LNCAP (cell line): ENCODE data around the gene PLA2R1.

Experiments used
- TF ChIP-seq, protein P1 (sequence below): fragments of 450-650 bp; IDR thresholded peaks from 2 replicates; pipeline ENCODE4 v1.5.1; 2017; ENCODE audit warnings: mild to moderate bottlenecking

Gene PLA2R1

DNA sequence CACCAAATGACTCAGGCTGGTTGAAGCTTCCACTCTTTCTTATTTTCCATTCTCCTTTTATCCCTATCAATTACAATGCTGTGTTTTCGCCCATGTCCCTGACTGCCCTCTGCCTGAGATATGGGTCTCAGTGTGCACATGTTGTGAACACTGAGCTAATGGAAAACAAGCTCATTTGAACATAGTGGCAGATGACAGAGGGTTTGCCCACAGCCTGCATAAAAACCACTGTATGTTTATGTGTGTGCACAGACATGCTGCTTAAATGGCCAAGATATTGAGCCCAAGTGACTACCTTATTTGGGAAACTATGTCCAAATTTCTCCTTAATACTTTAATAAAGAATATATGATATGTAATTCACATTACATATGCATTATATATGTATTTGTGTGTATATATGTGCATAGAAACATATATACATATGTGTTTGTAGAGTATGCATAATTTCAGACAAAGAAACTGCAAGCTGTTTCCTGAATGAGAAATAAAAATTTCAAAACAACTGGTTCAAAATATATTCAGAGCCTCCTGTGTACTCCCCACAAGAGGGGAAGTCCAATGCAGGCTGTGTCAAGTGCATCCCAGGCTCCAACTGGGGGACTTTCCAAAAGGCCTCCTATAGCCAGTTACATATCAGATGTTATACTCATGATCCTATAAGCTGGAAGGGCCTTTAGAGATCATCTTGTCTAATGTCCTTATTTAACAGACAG lies 171.7 kb downstream of the PLA2R1 start:
- TF ChIP-seq, protein P1, sequence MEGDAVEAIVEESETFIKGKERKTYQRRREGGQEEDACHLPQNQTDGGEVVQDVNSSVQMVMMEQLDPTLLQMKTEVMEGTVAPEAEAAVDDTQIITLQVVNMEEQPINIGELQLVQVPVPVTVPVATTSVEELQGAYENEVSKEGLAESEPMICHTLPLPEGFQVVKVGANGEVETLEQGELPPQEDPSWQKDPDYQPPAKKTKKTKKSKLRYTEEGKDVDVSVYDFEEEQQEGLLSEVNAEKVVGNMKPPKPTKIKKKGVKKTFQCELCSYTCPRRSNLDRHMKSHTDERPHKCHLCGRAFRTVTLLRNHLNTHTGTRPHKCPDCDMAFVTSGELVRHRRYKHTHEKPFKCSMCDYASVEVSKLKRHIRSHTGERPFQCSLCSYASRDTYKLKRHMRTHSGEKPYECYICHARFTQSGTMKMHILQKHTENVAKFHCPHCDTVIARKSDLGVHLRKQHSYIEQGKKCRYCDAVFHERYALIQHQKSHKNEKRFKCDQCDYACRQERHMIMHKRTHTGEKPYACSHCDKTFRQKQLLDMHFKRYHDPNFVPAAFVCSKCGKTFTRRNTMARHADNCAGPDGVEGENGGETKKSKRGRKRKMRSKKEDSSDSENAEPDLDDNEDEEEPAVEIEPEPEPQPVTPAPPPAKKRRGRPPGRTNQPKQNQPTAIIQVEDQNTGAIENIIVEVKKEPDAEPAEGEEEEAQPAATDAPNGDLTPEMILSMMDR = no peak

DNA sequence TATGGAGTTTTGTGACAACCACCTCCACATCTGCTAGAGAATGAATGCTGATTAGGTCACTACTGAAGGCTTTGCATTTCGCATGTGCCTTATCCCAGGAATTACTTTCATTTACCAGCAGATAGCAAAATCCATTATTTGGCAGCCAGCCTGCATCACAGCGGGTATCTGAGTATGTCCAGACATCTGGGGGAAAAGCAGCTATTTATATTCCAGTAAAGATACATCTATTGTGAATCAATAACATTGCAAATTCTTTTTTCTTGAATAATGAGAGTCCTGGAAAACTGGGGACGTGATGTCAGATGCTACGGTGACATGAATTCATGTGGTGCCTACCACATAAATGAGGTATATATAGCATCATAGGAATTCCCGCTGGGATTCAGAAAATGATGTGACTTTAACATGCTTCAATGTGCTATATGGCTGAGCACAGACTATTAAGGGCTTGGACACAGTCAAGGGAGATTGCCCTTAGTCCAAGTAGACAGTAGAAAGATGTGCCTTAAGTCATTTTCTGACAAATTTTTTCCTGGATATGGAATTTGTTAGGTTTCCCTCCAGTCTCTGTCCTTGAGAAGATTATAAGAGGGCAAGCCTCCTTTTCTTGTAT lies 180.2 kb downstream of the PLA2R1 start:
- TF ChIP-seq, protein P1 = no peak
